Colon (tissue), 2 donors: ENCODE measurements around the gene IL10RB.
"Not testable (repeated sequence)": the region's sequence is repeated elsewhere in the genome, so short reads cannot be mapped to it uniquely, and the experiment has no call there.

Experiments
- FAIRE-seq: peaks from 2 replicates; lab custom pipeline; 2012; peaks lifted over from hg19 to GRCh38; lab: Jason Lieb, UNC
- donor health status: control.
- donor health status: control.

IL10RB gene

GRCh38 chr21:33241846-33242245 is 24.3 kb upstream of the IL10RB start:
- FAIRE-seq = no peak

GRCh38 chr21:33242846-33243245 is 23.3 kb upstream of the IL10RB start:
- not testable (repeated sequence) for FAIRE-seq

GRCh38 chr21:33244082-33244778 is 21.9 kb upstream of the IL10RB start:
- FAIRE-seq = no peak

GRCh38 chr21:33244779-33245105 is 21.4 kb upstream of the IL10RB start:
- FAIRE-seq = no peak

- FAIRE-seq = no peak
These were observed 20.8 kb upstream of the IL10RB start for GRCh38 chr21:33245289-33245918.

GRCh38 chr21:33246506-33246905 is 19.7 kb upstream of the IL10RB start:
- FAIRE-seq = no peak

GRCh38 chr21:33246963-33247362 is 19.2 kb upstream of the IL10RB start:
- no peak for FAIRE-seq

GRCh38 chr21:33247599-33247998 is 18.6 kb upstream of the IL10RB start:
- no peak for FAIRE-seq

GRCh38 chr21:33249331-33250002 is 16.7 kb upstream of the IL10RB start:
- FAIRE-seq = no peak

- FAIRE-seq = no peak
These were observed 15.0 kb upstream of the IL10RB start for GRCh38 chr21:33251119-33251518.

GRCh38 chr21:33253382-33253781 is 12.8 kb upstream of the IL10RB start:
- not testable (repeated sequence) for FAIRE-seq

- FAIRE-seq = no peak
These were observed 11.4 kb upstream of the IL10RB start for GRCh38 chr21:33254766-33255165.

- no peak for FAIRE-seq
These were observed 10.8 kb upstream of the IL10RB start for GRCh38 chr21:33255404-33255803.

GRCh38 chr21:33256019-33256418 is 10.1 kb upstream of the IL10RB start:
- no peak for FAIRE-seq

GRCh38 chr21:33257094-33257803 is 8.9 kb upstream of the IL10RB start:
- no peak for FAIRE-seq

- no peak for FAIRE-seq
These were observed 7.7 kb upstream of the IL10RB start for GRCh38 chr21:33258475-33258874.

GRCh38 chr21:33259428-33259827 is 6.7 kb upstream of the IL10RB start:
- FAIRE-seq = no peak

- no peak for FAIRE-seq
These were observed 6.2 kb upstream of the IL10RB start for GRCh38 chr21:33259995-33260394.

GRCh38 chr21:33261635-33262034 is 4.5 kb upstream of the IL10RB start:
- no peak for FAIRE-seq

- FAIRE-seq = no peak
These were observed 3.2 kb upstream of the IL10RB start for GRCh38 chr21:33262921-33263320.

GRCh38 chr21:33264561-33264960 is 1.6 kb upstream of the IL10RB start:
- no peak for FAIRE-seq

GRCh38 chr21:33265664-33266049 is 510 bp upstream of the IL10RB start:
- no peak for FAIRE-seq

GRCh38 chr21:33266789-33267135 is 595 bp downstream of the IL10RB start:
- no peak for FAIRE-seq
